Measurements from ENCODE around the gene IDUA. TPM values are rescaled to one million over a fixed set of nuclear protein-coding genes. Genes with fewer than 3 reads are reported as not detected.

IDUA gene
- total and polyA plus RNA-seq, 2 of the 4 experiments (the other 2 are of a cell fraction): 0.72 to 12.5 TPM

GRCh38 chr4:1032861-1033260 is 46.0 kb downstream of the IDUA start:
- H2BK120ac ChIP-seq (ENCODE audit: low read depth, low read length): no peak overlapping the region
- no peak overlapping the region for H2AFZ ChIP-seq (replicated peaks; ENCODE audit: low read length, poor library complexity)
- 0 out of 2 replicates have a peak overlapping the region, but pooled peaks have one; percentile 78 for H4K91ac ChIP-seq (ENCODE audit: insufficient read depth, low read depth, low read length)
- dilution Hi-C loops (cut with HindIII; ENCODE audit: low sequenced_read_pairs, unreplicated experiment) (no loop called here), in situ Hi-C loops (cut with MboI; ENCODE audit: low sequenced_read_pairs) (no loop called here), intact Hi-C loops (cut with micrococcal nuclease) (no loop called here)
- no peak overlapping the region for H4K5ac ChIP-seq (ENCODE audit: low read depth, low read length)
- H2BK20ac ChIP-seq (ENCODE audit: low read depth, low read length): no peak overlapping the region
- peaks cover 11% of the 10 kb centered on the region for H3K4me1 ChIP-seq (ENCODE audit: control insufficient read depth, insufficient read depth, low read length)
- no peak for ATAC-seq (ENCODE audit: low read depth)
- no peak overlapping the region for H3K27ac ChIP-seq (ENCODE audit: insufficient read depth, low read length)
- CTCF ChIA-PET: no interaction called here
- H2BK5ac ChIP-seq (ENCODE audit: low read depth, low read length, poor library complexity, severe bottlenecking): no peak overlapping the region
- no peak overlapping the region for H3K4me2 ChIP-seq (ENCODE audit: low read depth, low read length)
- H3K79me1 ChIP-seq (ENCODE audit: low read depth in 1 of 2, low read length in 2 of 2): no peaks in the 10 kb centered on the region
- H2BK15ac ChIP-seq (ENCODE audit: low read depth, low read length): no peak overlapping the region
- BruUV-seq (replicated peaks): no TSS peak
- POLR2A ChIA-PET (ENCODE audit: unreplicated experiment): no interaction called here
- no peak overlapping the region for H3K23ac ChIP-seq (ENCODE audit: low read depth, low read length)
- H4K20me1 ChIP-seq (ENCODE audit: insufficient read depth, low read length): no peaks in the 10 kb centered on the region
- no peak overlapping the region for H2AK9ac ChIP-seq (replicated peaks; ENCODE audit: low read depth, low read length, poor library complexity)
- WGBS, 2 experiments (ENCODE audit: extremely low coverage in 2 of 2, insufficient read length in 1 of 2): 75% methylated on average over 2 of the region's 10 CpGs; no CpG with 5 or more reads in 1 of the 2 experiments
- no peak overlapping the region for H3K14ac ChIP-seq (replicated peaks; ENCODE audit: low read depth, low read length)
- H3K36me3 ChIP-seq (ENCODE audit: control insufficient read depth, insufficient read depth, low read length): no peaks in the 10 kb centered on the region
- H2AK5ac ChIP-seq (ENCODE audit: low read depth, low read length): peak overlapping the region; percentile 28; the same call in 1 of the 2 replicates
- no peak overlapping the region for H3K9ac ChIP-seq (ENCODE audit: low read depth, low read length)
- no peaks in the 10 kb centered on the region for H3K9me3 ChIP-seq (ENCODE audit: control insufficient read depth, insufficient read depth, low read length)
- H3K9me1 ChIP-seq (ENCODE audit: insufficient read depth, low read length): peaks cover 4% of the 10 kb centered on the region; the same call in 1 of the 2 replicates
- no peak overlapping the region for H3K56ac ChIP-seq (ENCODE audit: extremely low read depth, insufficient read depth, low read length)
- no peak overlapping the region for H3K4me3 ChIP-seq (ENCODE audit: insufficient read depth, low read depth, low read length)
- no peak for DNase-seq
- H3K18ac ChIP-seq (ENCODE audit: low read depth, low read length): no peak overlapping the region
- H3K4ac ChIP-seq (ENCODE audit: low read depth, low read length): peak overlapping the region; percentile 72; the same call in 1 of the 2 replicates
- no peaks in the 10 kb centered on the region for H3K27me3 ChIP-seq (ENCODE audit: control insufficient read depth, insufficient read depth, low read length)
- no peak overlapping the region; a peak in 1 of 4 replicates for H4K8ac ChIP-seq (ENCODE audit: low read depth in 2 of 2, low read length in 2 of 2)
- no peak for TF ChIP-seq RCOR1 (IDR thresholded peaks at IDR 0.05; ENCODE audit: insufficient replicate concordance, low read length)
- TF ChIP-seq CEBPB (IDR thresholded peaks at IDR 0.05; ENCODE audit: low read depth, low read length): no peak
- no peak for TF ChIP-seq MXI1 (IDR thresholded peaks at IDR 0.05; ENCODE audit: borderline replicate concordance, low read depth, low read length)
- TF ChIP-seq NFE2L2 (IDR thresholded peaks at IDR 0.05; ENCODE audit: low read depth, low read length): no peak
- no peak for TF ChIP-seq SMC3 (IDR thresholded peaks at IDR 0.05; ENCODE audit: low read depth, low read length)
- TF ChIP-seq MAFK (IDR thresholded peaks at IDR 0.05; ENCODE audit: low read depth, low read length): no peak
- TF ChIP-seq, protein P1, sequence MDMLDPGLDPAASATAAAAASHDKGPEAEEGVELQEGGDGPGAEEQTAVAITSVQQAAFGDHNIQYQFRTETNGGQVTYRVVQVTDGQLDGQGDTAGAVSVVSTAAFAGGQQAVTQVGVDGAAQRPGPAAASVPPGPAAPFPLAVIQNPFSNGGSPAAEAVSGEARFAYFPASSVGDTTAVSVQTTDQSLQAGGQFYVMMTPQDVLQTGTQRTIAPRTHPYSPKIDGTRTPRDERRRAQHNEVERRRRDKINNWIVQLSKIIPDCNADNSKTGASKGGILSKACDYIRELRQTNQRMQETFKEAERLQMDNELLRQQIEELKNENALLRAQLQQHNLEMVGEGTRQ (IDR thresholded peaks at IDR 0.05; ENCODE audit: low read depth, low read length): no peak
- TF ChIP-seq CHD1 (IDR thresholded peaks at IDR 0.05; ENCODE audit: low read depth, low read length): no peak
- no peak for TF ChIP-seq RFX5 (IDR thresholded peaks at IDR 0.05; ENCODE audit: low read depth, low read length)
- TF ChIP-seq, protein P2, sequence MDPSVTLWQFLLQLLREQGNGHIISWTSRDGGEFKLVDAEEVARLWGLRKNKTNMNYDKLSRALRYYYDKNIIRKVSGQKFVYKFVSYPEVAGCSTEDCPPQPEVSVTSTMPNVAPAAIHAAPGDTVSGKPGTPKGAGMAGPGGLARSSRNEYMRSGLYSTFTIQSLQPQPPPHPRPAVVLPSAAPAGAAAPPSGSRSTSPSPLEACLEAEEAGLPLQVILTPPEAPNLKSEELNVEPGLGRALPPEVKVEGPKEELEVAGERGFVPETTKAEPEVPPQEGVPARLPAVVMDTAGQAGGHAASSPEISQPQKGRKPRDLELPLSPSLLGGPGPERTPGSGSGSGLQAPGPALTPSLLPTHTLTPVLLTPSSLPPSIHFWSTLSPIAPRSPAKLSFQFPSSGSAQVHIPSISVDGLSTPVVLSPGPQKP (IDR thresholded peaks at IDR 0.05; ENCODE audit: borderline replicate concordance, low read depth, low read length): no peak
